Globus pallidus (tissue), 1 donor: Measurements from ENCODE around the gene CCDC175.
A peak's percentile ranks its signal among the peaks of the same experiment; 100 is the strongest.

Experiments
- DNase-seq: peaks from one replicate; pipeline ENCODE4 v3.0.0-alpha.2; 2015; ENCODE audit warnings: low spot score

Gene CCDC175

GRCh38 chr14:59576332-59577294, at the start of gene CCDC175:
Gene CCDC175 (minus strand): TSS chr14:59576812. CDS start chr14:59576775, 37 bp downstream.
- peak; percentile 71 for DNase-seq

- no peak for DNase-seq
Measured at GRCh38 chr14:59622631-59623030, 46.0 kb upstream of the CCDC175 start.

DNA sequence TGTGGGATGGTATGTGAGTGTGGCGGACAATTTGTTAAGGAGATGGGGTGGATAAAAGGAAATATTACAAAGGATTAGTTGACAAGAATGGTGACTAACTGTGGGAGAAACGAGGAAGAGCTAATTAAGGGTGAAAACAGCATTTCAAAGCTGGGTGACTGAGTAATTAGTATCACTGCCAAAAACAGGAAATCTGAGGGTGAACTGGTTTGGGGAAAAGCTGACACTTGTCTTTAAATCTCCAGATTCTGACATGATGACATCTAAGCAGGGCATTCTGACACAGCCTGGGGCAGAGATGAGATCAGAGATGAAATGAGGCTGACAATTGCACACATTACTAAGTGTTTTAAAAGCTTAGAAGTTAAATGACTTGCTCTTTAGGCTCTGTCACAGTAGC, 42.4 kb upstream of the CCDC175 start:
- no peak for DNase-seq

DNA sequence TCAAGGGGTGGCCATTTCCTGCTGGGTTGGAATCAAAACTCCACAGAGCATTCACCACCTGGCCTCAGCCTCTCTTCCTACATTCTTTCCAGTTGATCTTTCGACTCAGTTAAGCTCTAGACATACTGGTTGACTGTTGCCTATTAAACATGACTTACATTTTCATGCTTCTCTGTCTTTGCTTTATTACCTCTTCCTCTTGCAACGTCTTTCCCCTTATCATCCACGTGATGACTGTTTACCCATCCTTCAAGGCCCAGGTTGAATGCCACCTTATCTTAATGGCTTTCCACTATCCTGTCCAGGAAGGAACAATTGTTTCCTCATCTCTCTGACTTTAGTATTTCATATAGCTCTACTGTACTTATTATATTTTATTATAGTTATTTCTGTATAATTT, 24.4 kb upstream of the CCDC175 start:
- DNase-seq = no peak

GRCh38 chr14:59600211-59600945, 23.8 kb upstream of the CCDC175 start:
- no peak for DNase-seq

DNA sequence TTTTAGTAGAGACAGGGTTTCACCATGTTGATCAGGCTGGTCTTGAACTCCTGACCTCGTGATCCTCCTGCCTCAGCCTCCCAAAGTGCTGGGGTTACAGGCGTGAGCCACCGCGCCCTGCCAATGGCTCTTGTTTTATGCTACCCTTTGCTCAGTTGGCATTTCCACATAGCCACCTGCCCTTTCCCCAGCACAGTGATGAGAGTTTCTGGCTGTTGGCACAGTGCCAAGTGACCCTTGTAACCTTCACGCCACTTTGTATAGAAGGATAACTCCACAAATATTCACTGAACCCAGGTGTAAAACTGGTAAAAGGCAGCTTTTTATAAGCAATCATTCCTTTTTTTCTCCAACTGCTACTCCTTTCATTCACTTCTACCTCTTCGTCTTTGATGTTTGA, 18.5 kb upstream of the CCDC175 start:
- DNase-seq = no peak

DNA sequence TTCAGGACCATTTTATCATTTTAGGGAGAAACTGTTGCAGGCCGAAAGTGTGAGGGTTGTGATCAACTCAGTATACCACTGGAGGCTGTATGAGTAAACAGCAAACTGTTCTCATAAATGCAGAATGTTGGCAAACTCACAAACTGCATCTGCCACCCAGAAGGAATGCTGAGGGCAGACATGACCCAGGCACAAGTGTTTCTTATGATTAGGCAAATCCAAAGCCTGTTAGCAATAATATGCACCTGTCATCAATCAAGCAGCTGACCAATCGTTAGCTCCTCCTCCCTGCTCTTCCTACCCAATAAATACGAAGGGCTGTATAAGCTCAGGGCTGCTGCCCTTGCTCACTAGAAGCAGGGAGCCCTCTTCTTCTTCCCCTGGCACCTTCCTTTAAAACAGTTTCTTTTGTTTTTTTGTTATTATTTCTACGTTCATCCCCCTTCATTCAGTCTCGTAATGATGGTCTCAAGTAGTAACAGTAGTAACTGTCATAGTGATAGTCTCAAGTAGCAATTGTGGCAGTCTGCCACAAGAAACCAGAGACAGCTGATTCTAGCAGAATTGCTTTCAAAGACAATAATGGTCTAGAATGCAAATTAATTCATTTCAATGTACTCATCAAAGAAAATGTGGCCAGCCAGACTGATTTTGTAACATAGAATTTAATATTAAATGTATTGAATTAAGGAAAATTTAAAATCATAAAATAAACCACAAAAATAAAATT, 15.2 kb upstream of the CCDC175 start:
- DNase-seq = no peak

- DNase-seq = no peak
Measured at GRCh38 chr14:59588101-59588500, 11.5 kb upstream of the CCDC175 start.

- no peak for DNase-seq
Measured at GRCh38 chr14:59585891-59586554, 9.4 kb upstream of the CCDC175 start.

DNA sequence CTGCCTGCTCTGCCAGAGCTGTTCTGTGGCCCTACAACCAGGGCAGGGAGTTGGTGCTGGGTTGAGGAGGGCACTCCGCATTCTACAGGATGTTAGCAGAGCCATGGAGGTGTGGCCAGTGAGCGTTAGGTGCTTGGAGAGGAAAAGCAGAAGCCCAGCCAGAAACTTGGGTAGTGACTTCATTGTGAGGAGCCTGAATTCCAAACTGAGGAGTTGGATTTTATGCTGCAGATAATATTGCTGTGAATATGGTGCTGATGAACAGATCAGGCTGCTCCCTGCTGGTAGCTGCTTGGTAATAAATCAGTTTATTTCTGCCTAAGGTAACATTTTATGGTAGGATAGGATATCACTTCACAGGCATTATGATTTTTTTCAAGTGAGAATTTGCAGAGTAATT, 7.1 kb upstream of the CCDC175 start:
- DNase-seq = no peak

- DNase-seq = peak; percentile 11
Measured at GRCh38 chr14:59582845-59583509, 6.4 kb upstream of the CCDC175 start.

- no peak for DNase-seq
Measured at GRCh38 chr14:59582161-59582560, 5.5 kb upstream of the CCDC175 start.

DNA sequence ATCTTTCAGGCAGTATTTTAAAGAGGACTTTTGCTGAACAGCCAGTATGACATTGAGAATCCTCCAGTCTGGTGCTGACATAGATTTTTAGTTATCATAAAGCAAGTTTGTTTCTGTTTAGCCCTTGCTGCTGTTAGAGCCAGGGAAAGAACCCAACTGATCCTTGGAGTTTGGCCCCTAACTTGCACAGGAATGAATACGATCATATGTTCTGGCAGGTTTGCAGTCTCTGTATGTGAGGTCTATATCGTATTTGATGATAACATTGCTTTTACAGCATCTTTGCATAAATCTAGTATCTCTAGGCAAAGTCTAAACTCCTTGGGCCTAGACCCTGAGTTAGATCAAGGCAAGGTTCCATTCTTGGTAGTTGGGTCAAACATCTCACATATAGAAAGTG, 4.3 kb upstream of the CCDC175 start:
- DNase-seq = no peak

GRCh38 chr14:59570122-59570521, 6.5 kb downstream of the CCDC175 start:
- no peak for DNase-seq

- no peak for DNase-seq
Measured at GRCh38 chr14:59566725-59567124, 9.9 kb downstream of the CCDC175 start.

DNA sequence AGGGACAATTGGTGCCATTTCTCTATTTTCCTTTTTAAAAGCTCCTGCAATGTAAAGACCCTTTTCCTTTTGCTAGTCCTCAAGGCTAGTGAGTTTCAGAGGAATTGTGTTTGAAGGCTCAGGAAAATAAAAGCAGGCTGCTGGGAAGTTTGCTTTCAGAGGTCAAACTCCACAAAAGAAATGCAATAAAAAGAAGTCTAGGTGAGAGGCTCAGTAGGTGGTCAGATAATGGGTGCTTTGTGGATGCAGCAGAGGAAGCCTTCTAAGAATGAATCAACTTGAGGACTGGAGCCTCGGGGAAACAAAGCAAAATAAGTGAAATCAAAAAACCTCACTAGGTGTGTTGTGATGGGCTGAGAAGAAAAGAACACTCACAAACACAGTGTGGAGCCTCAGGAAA, 10.3 kb downstream of the CCDC175 start:
- DNase-seq = no peak

- DNase-seq = no peak
Measured at GRCh38 chr14:59565087-59565486, 11.5 kb downstream of the CCDC175 start.

DNA sequence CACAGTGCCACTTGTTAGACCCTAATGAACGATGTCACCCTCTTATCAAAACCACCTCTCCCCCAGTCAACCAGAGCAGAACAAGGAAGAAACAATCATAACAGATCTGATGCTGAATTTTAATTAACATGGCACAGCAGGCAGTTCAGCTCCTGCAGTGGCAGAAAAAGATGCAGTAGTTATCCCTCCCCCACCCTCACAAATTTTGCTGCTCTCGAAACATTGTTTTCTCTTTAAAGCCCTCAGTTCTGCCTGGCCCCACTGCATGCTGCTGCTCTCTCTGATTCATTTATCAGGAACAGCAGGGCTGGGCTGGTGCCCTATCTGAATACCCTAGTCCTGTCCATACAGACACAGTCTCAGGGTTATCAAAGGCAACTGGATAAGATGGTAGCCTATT, 12.2 kb downstream of the CCDC175 start:
- DNase-seq = no peak

DNA sequence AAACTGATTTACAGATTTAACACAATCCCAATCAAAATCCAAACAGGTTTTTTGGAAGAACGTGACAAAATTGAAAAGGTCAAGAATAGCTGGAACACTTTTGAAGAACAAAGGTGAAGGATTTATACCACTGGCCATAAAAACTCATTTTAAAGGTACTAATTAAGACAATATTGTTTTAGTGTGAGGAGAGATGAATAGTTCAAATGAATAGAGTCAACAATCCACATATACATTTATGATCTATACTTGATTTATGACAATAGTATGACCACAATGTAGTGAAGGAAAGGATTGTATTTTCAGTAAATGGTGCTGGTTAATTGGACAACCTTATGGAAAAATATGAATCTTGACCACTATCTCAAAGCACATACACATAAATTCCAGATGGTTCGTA, 29.3 kb downstream of the CCDC175 start:
- no peak for DNase-seq

DNA sequence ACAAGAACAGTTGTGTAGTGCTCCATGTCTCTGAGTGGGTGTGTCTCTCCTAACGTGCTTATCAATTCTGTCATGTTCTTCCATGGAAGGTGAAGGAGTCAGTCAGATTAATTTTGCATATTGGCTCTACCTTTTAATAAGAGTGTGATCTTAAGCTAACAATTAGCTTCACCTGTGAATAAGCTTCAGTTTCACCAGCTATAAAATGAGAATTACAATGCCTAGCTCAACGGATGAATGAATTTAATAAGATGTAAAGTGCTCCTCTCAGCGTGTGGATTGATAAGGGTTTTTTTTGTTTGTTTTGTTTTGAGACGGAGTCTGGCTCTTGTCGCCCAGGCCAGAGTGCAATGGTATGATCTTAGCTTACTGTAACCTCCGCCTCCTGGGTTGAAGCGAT, 32.7 kb downstream of the CCDC175 start:
- no peak for DNase-seq

DNA sequence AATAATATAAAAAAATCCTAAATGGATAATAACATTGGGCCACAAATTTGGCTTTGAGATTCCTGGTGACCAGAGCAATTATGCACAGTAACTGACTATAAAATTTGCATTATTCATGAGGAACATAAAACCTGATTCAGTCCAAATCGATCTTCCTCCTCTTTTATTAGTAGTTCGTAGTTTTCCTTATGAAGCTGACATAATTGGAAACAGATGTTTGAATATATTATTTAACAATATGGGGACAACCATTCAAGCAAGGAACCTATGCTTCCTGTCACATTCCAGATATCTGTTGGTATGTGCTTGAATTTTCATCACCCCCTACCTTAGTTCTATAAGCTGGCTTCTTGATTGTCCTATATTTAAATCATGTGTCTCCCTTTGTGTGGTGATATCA, 34.9 kb downstream of the CCDC175 start:
- DNase-seq = no peak
